Upper lobe of right lung (tissue), 1 donor: ENCODE data around the gene GPR162. TPM values are rescaled to one million over a fixed set of nuclear protein-coding genes. Genes with fewer than 3 reads are reported as not detected.

Experiments
- ATAC-seq: fragments of 200-7000 bp; cut with Tn5 transposase; one replicate; pipeline ENCODE4 v1.9.1; 2020; ENCODE audit warnings: mild to moderate bottlenecking, moderate library complexity
- DNase-seq: peaks from one replicate; pipeline ENCODE4 v3.0.0-alpha.2; 2020
- H3K27ac ChIP-seq: fragments of 200-600 bp; one replicate; pipeline ENCODE4 v1.8.0; 2022
- H3K27me3 ChIP-seq: fragments of 200-600 bp; one replicate; pipeline ENCODE4 v1.8.0; 2022; ENCODE audit warnings: mild to moderate bottlenecking
- H3K36me3 ChIP-seq: fragments of 200-600 bp; one replicate; pipeline ENCODE4 v1.8.0; 2022
- H3K4me1 ChIP-seq: fragments of 200-600 bp; one replicate; pipeline ENCODE4 v1.8.0; 2022
- H3K4me3 ChIP-seq: fragments of 200-600 bp; one replicate; pipeline ENCODE4 v1.8.0; 2022; ENCODE audit warnings: mild to moderate bottlenecking
- H3K9me3 ChIP-seq: fragments of 200-600 bp; one replicate; pipeline ENCODE4 v1.8.0; 2022
- intact Hi-C: fragments of 100-400 bp; cut with DNase I; formaldehyde crosslinking; loops from one replicate; pipeline ENCODE4 v1.11.0; 2022
- total RNA-seq: library from RNA; stranded (reverse); fragmentation: NEBNext Ultra II Directional; extraction: Animal tissue kit (Norgen Biotek cat#: 25700); gene quantifications from one replicate; pipeline ENCODE4 v1.2.1, GENCODE V29; 2021
- TF ChIP-seq, protein P1 (sequence below): fragments of 200-600 bp; IDR thresholded peaks from one replicate; pipeline ENCODE4 v1.8.0; 2022; ENCODE audit warnings: antibody characterized with exemption
- donor health status: DM: no; HTN: yes; CAD: no; lungs with severe emphysema.

Gene GPR162
- total RNA-seq, 1 donor from 2014 or later, result 17.1 TPM

DNA sequence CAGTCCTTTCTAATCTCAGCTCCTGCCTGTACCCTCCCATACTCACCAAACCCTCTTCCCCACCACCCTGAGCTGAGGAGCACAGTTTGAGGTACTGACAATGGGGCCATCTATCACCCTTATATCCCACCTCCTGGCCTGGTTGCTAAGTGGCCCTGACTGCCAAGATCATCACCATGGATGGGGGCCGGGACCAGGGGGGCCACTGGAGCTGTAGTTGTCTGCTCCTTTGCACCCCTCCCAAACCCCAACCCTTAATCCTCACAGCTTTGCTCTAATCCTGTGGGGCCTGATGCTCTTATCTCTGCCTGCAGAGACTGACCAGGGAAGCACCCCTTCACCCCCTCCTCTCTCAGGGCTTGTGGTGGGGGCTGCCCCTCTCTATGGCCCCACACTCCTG, 18.7 kb downstream of the GPR162 start:
- no peaks in the 10 kb centered on the region for H3K36me3 ChIP-seq
- DNase-seq (no peak), ATAC-seq (no peak)
- no peaks in the 10 kb centered on the region for H3K9me3 ChIP-seq
- H3K27me3 ChIP-seq, result no peaks in the 10 kb centered on the region
- intact Hi-C loops, result no loop called here
- no peaks in the 10 kb centered on the region for H3K4me1 ChIP-seq
- H3K27ac ChIP-seq, result no peak overlapping the region
- H3K4me3 ChIP-seq, result no peak overlapping the region
- TF ChIP-seq, protein P1, sequence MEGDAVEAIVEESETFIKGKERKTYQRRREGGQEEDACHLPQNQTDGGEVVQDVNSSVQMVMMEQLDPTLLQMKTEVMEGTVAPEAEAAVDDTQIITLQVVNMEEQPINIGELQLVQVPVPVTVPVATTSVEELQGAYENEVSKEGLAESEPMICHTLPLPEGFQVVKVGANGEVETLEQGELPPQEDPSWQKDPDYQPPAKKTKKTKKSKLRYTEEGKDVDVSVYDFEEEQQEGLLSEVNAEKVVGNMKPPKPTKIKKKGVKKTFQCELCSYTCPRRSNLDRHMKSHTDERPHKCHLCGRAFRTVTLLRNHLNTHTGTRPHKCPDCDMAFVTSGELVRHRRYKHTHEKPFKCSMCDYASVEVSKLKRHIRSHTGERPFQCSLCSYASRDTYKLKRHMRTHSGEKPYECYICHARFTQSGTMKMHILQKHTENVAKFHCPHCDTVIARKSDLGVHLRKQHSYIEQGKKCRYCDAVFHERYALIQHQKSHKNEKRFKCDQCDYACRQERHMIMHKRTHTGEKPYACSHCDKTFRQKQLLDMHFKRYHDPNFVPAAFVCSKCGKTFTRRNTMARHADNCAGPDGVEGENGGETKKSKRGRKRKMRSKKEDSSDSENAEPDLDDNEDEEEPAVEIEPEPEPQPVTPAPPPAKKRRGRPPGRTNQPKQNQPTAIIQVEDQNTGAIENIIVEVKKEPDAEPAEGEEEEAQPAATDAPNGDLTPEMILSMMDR, result no peak

DNA sequence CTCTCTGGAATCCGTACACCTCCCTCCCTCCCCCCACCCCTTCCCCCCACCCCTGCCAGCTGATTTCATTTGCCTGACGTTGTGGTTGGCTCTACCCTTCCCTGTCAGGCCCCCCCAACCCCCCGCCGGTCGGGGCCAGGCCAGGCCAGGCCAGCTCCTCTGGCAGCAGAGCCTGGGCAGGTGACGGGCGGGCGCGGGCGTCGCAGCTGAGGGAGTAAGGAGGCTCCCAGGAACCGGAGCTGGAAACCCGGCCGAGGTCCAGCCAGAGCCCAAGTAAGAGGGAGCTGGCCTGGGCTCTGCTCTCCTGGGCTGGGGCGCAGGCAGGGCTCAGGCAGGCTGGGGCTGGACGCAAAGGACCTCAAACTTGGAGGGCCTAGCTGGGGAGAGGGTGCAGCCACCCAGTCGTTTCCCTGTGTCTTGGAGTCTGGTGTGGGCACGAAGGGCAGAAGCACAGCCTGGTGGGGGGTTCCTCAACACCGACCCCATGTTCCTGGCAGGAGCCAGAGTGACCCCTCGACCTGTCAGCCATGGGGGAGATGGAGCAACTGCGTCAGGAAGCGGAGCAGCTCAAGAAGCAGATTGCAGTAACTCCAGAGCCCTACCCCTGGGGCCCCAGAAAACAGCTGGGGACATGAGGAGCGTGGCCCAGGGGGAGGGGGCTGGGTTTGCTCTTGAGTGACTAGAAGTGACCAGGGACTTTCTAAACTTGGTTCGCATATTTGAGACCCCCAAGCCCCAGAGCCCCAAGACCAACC, 19.3 kb downstream of the GPR162 start, which contains the start of gene GNB3:
Gene GNB3, plus strand, starts transcription at position 165 of the 755 bp plus-strand sequence. Its CDS starts 363 bp downstream, at position 528.
- TF ChIP-seq, protein P1, result no peak
- Histone ChIP-seq H3K9me3 (no peaks in the 10 kb centered on the region), H3K4me3 (no peak within 1 kb of the TSS), H3K27me3 (no peaks in the 10 kb centered on the region), H3K27ac (no peak within 1 kb of the TSS), H3K36me3 (no peaks in the 10 kb centered on the region), H3K4me1 (no peaks in the 10 kb centered on the region)
- DNase-seq (no peak), ATAC-seq (no peak)
- intact Hi-C loops, result no loop called here

DNA sequence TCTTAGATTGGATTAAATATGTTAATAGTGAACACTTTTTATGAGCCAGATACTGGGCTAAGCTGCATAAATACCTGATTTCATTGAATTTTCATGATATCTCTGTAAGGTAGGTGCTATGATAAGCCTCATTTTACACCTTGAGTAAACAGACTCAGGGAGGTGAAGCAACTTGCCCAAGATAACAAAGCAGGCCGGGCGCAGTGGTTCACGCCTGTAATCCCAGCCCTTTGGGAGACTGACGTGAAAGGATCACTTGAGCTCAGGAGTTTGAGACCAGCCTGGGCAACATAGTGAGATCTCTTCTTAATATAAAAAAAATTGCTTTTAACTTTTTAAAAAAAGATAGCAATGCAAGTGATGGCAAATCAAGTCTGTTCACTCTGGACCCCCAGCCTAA, 20.5 kb downstream of the GPR162 start:
- H3K36me3 ChIP-seq, result no peaks in the 10 kb centered on the region
- intact Hi-C loops, result no loop called here
- no peaks in the 10 kb centered on the region for H3K27me3 ChIP-seq
- TF ChIP-seq, protein P1, result no peak
- ATAC-seq, result no peak
- H3K27ac ChIP-seq, result no peak overlapping the region
- no peak for DNase-seq
- H3K4me3 ChIP-seq, result no peak overlapping the region
- H3K9me3 ChIP-seq, result no peaks in the 10 kb centered on the region
- no peaks in the 10 kb centered on the region for H3K4me1 ChIP-seq

DNA sequence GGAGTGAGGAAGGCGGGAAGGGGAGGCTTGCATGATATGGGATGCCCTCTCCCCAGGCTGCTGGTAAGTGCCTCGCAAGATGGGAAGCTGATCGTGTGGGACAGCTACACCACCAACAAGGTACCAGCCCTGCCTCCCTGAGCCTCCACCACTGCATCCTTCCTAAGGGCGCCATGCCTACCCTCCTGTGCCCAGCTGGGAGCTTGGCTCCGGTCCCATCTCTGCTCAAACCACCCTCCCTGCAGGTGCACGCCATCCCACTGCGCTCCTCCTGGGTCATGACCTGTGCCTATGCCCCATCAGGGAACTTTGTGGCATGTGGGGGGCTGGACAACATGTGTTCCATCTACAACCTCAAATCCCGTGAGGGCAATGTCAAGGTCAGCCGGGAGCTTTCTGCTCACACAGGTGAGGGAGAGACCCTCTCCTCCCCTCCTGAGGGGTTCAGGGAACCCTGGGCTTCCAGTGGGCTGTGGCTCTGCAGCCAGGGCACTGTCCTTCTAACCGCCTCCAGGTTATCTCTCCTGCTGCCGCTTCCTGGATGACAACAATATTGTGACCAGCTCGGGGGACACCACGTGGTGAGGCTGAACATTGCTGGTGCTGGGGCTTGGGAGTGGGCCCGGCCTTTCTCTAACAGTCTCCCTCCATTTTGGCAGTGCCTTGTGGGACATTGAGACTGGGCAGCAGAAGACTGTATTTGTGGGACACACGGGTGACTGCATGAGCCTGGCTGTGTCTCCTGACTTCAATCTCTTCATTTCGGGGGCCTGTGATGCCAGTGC, 21.7 kb downstream of the GPR162 start:
- H3K36me3 ChIP-seq, result no peaks in the 10 kb centered on the region
- no peak overlapping the region for H3K27ac ChIP-seq
- no peak for DNase-seq
- no peak overlapping the region for H3K4me3 ChIP-seq
- no peaks in the 10 kb centered on the region for H3K4me1 ChIP-seq
- no peaks in the 10 kb centered on the region for H3K27me3 ChIP-seq
- H3K9me3 ChIP-seq, result no peaks in the 10 kb centered on the region
- ATAC-seq, result no peak
- TF ChIP-seq, protein P1, result no peak
- intact Hi-C loops, result no loop called here

DNA sequence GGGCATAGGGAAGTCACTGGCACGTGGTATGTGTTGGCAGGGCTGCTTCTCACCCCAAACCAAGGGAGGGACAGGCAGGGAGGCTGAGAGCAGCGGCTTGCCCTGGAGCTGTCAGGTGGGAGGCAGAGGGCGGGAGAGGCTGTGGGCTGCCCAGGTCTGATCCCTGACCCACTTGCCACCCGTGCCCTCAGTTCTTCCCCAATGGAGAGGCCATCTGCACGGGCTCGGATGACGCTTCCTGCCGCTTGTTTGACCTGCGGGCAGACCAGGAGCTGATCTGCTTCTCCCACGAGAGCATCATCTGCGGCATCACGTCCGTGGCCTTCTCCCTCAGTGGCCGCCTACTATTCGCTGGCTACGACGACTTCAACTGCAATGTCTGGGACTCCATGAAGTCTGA, 23.8 kb downstream of the GPR162 start:
- Histone ChIP-seq H3K27me3 (no peaks in the 10 kb centered on the region), H3K4me1 (no peaks in the 10 kb centered on the region), H3K27ac (no peak overlapping the region), H3K36me3 (no peaks in the 10 kb centered on the region), H3K4me3 (no peak overlapping the region), H3K9me3 (no peaks in the 10 kb centered on the region)
- ATAC-seq, result no peak
- TF ChIP-seq, protein P1, result no peak
- intact Hi-C loops, result no loop called here
- no peak for DNase-seq
